Dermis blood vessel endothelial cell (primary cell): ENCODE measurements around the gene GPC6. TPM values are rescaled to one million over a fixed set of nuclear protein-coding genes. Genes with fewer than 3 reads are reported as not detected.

Source experiments
- DNase-seq: peaks from one replicate; pipeline ENCODE4 v3.0.0; 2010
- total RNA-seq: library from RNA; depleted of rRNA; stranded (reverse); fragments of >200 nt; gene quantifications from 2 replicates; pipeline ENCODE4 v1.2.3, GENCODE V29; 2014

Gene GPC6
- total RNA-seq, 1 donor from 2014 or later: 0.17 TPM

- no peak for DNase-seq
These were observed 846.6 kb downstream of the GPC6 start for GRCh38 chr13:94073007-94073744.

- no peak for DNase-seq
These were observed 853.3 kb downstream of the GPC6 start for GRCh38 chr13:94079876-94080275.

- no peak for DNase-seq
These were observed 853.9 kb downstream of the GPC6 start for GRCh38 chr13:94080527-94080926.

- no peak for DNase-seq
These were observed 860.5 kb downstream of the GPC6 start for GRCh38 chr13:94087100-94087499.

GRCh38 chr13:94088742-94089141, 862.1 kb downstream of the GPC6 start:
- DNase-seq: no peak

- DNase-seq: no peak
These were observed 864.3 kb downstream of the GPC6 start for GRCh38 chr13:94090773-94091480.

GRCh38 chr13:94093652-94094315, 867.2 kb downstream of the GPC6 start:
- DNase-seq: no peak

GRCh38 chr13:94109715-94110374, 883.2 kb downstream of the GPC6 start:
- no peak for DNase-seq

GRCh38 chr13:94112227-94112626, 885.6 kb downstream of the GPC6 start:
- no peak for DNase-seq

- no peak for DNase-seq
These were observed 886.1 kb downstream of the GPC6 start for GRCh38 chr13:94112731-94113130.

GRCh38 chr13:94113245-94113644, 886.6 kb downstream of the GPC6 start:
- DNase-seq: no peak

GRCh38 chr13:94114166-94114565, 887.6 kb downstream of the GPC6 start:
- no peak for DNase-seq

GRCh38 chr13:94115054-94115453, 888.4 kb downstream of the GPC6 start:
- DNase-seq: no peak

- DNase-seq: no peak
These were observed 892.8 kb downstream of the GPC6 start for GRCh38 chr13:94119360-94119936.

GRCh38 chr13:94120878-94121277, 894.3 kb downstream of the GPC6 start:
- DNase-seq: no peak

GRCh38 chr13:94121686-94122085, 895.1 kb downstream of the GPC6 start:
- no peak for DNase-seq

- no peak for DNase-seq
These were observed 895.8 kb downstream of the GPC6 start for GRCh38 chr13:94122300-94122915.

GRCh38 chr13:94123557-94123956, 897.0 kb downstream of the GPC6 start:
- no peak for DNase-seq

GRCh38 chr13:94128430-94128829, 901.8 kb downstream of the GPC6 start:
- no peak for DNase-seq

- no peak for DNase-seq
These were observed 902.9 kb downstream of the GPC6 start for GRCh38 chr13:94129490-94129894.

GRCh38 chr13:94138831-94139230, 912.2 kb downstream of the GPC6 start:
- DNase-seq: no peak

GRCh38 chr13:94139393-94139995, 912.9 kb downstream of the GPC6 start:
- no peak for DNase-seq
